GM21526 (cell line): ENCODE measurements around the gene ATRN.
"Not testable (repeated sequence)": the region's sequence is repeated elsewhere in the genome, so short reads cannot be mapped to it uniquely, and the experiment has no call there.

Experiments
- ATAC-seq: cut with Tn5 transposase; IDR thresholded peaks from one replicate; pipeline ENCODE4 v1.9.1; 2021; ENCODE audit warnings: moderate library complexity; ENCODE audit not compliant: unreplicated experiment, low FRiP score

Gene ATRN

GRCh38 chr20:3560578-3560977 is 89.8 kb downstream of the ATRN start:
- ATAC-seq, result no peak

GRCh38 chr20:3563133-3563532 is 92.3 kb downstream of the ATRN start:
- ATAC-seq, result no peak

- ATAC-seq, result no peak
Observed at GRCh38 chr20:3563548-3564177, 92.8 kb downstream of the ATRN start.

- ATAC-seq, result no peak
Observed at GRCh38 chr20:3565851-3566250, 95.0 kb downstream of the ATRN start.

GRCh38 chr20:3572151-3572550 is 101.3 kb downstream of the ATRN start:
- no peak for ATAC-seq

GRCh38 chr20:3576363-3576762 is 105.5 kb downstream of the ATRN start:
- ATAC-seq, result no peak

GRCh38 chr20:3577366-3577765 is 106.5 kb downstream of the ATRN start:
- ATAC-seq, result no peak

- no peak for ATAC-seq
Observed at GRCh38 chr20:3580412-3580811, 109.6 kb downstream of the ATRN start.

GRCh38 chr20:3583765-3584164 is 112.9 kb downstream of the ATRN start:
- no peak for ATAC-seq

- ATAC-seq, result no peak
Observed at GRCh38 chr20:3586093-3586492, 115.3 kb downstream of the ATRN start.

- ATAC-seq, result no peak
Observed at GRCh38 chr20:3590164-3590563, 119.3 kb downstream of the ATRN start.

- ATAC-seq, result no peak
Observed at GRCh38 chr20:3592931-3593330, 122.1 kb downstream of the ATRN start.

GRCh38 chr20:3595541-3595940 is 124.7 kb downstream of the ATRN start:
- ATAC-seq, result no peak

- no peak for ATAC-seq
Observed at GRCh38 chr20:3603108-3603507, 132.3 kb downstream of the ATRN start.

GRCh38 chr20:3605386-3605886 is 134.6 kb downstream of the ATRN start:
- ATAC-seq, result not testable (repeated sequence)

GRCh38 chr20:3606021-3606420 is 135.2 kb downstream of the ATRN start:
- no peak for ATAC-seq

GRCh38 chr20:3611901-3612300 is 141.1 kb downstream of the ATRN start:
- ATAC-seq, result no peak

- no peak for ATAC-seq
Observed at GRCh38 chr20:3612795-3613572, 142.2 kb downstream of the ATRN start.

- no peak for ATAC-seq
Observed at GRCh38 chr20:3613821-3614440, 143.1 kb downstream of the ATRN start.

GRCh38 chr20:3614466-3614865 is 143.6 kb downstream of the ATRN start:
- ATAC-seq, result no peak

- ATAC-seq, result not testable (repeated sequence)
Observed at GRCh38 chr20:3615171-3615840, 144.5 kb downstream of the ATRN start.
